Measurements from ENCODE around the gene CDIP1. TPM values are rescaled to one million over a fixed set of nuclear protein-coding genes. Genes with fewer than 3 reads are reported as not detected.

CDIP1 gene
- total RNA-seq, 3 donors from 2014 or later, result 9.1 to 9.9 (median 9.5) TPM

- TF ChIP-seq POLR2AphosphoS5 (IDR thresholded peaks at IDR 0.05) (no peak), CTCF (IDR thresholded peaks at IDR 0.05) (no peak), POLR2A (IDR thresholded peaks at IDR 0.05) (no peak)
- intact Hi-C loops (cut with DNase I; ENCODE audit: low total_unique reads), result no loop called here
- no peak overlapping the region for H3K4me3 ChIP-seq
- no peaks in the 10 kb centered on the region for H3K4me1 ChIP-seq
- H3K9me3 ChIP-seq, result no peaks in the 10 kb centered on the region
- no peak for DNase-seq (ENCODE audit: low spot score in 2 of 2)
- H3K27me3 ChIP-seq, result no peaks in the 10 kb centered on the region
- no peak overlapping the region for H3K27ac ChIP-seq
- H3K36me3 ChIP-seq, result no peaks in the 10 kb centered on the region
These were observed 31.5 kb upstream of the CDIP1 start for GRCh38 chr16:4570086-4570485.

- Histone ChIP-seq H3K27ac (no peak overlapping the region), H3K9me3 (no peaks in the 10 kb centered on the region), H3K4me1 (no peaks in the 10 kb centered on the region), H3K36me3 (no peaks in the 10 kb centered on the region), H3K4me3 (no peak overlapping the region), H3K27me3 (no peaks in the 10 kb centered on the region)
- TF ChIP-seq POLR2AphosphoS5 (IDR thresholded peaks at IDR 0.05) (no peak), POLR2A (IDR thresholded peaks at IDR 0.05) (no peak), CTCF (IDR thresholded peaks at IDR 0.05) (no peak)
- no peak for DNase-seq (ENCODE audit: low spot score in 2 of 2)
- intact Hi-C loops (cut with DNase I; ENCODE audit: low total_unique reads), result no loop called here
These were observed 27.6 kb upstream of the CDIP1 start for GRCh38 chr16:4566144-4566543.

- Histone ChIP-seq H3K27ac (no peak overlapping the region), H3K9me3 (no peaks in the 10 kb centered on the region), H3K27me3 (no peaks in the 10 kb centered on the region), H3K36me3 (no peaks in the 10 kb centered on the region), H3K4me3 (no peak overlapping the region), H3K4me1 (no peaks in the 10 kb centered on the region)
- intact Hi-C loops (cut with DNase I; ENCODE audit: low total_unique reads), result no loop called here
- TF ChIP-seq CTCF (IDR thresholded peaks at IDR 0.05), result no peak
- TF ChIP-seq POLR2A (IDR thresholded peaks at IDR 0.05), result no peak
- TF ChIP-seq POLR2AphosphoS5 (IDR thresholded peaks at IDR 0.05), result no peak
- DNase-seq (ENCODE audit: low spot score in 2 of 2), result no peak
These were observed 26.2 kb upstream of the CDIP1 start for GRCh38 chr16:4564661-4565267.

GRCh38 chr16:4561596-4561995 is 23.0 kb upstream of the CDIP1 start:
- intact Hi-C loops (cut with DNase I; ENCODE audit: low total_unique reads), result no loop called here
- H3K9me3 ChIP-seq, result no peaks in the 10 kb centered on the region
- TF ChIP-seq CTCF (IDR thresholded peaks at IDR 0.05), result no peak
- TF ChIP-seq POLR2AphosphoS5 (IDR thresholded peaks at IDR 0.05), result no peak
- TF ChIP-seq POLR2A (IDR thresholded peaks at IDR 0.05), result no peak
- H3K27me3 ChIP-seq, result no peaks in the 10 kb centered on the region
- no peak overlapping the region for H3K4me3 ChIP-seq
- H3K4me1 ChIP-seq, result no peaks in the 10 kb centered on the region
- no peak for DNase-seq (ENCODE audit: low spot score in 2 of 2)
- no peaks in the 10 kb centered on the region for H3K36me3 ChIP-seq
- no peak overlapping the region for H3K27ac ChIP-seq

GRCh38 chr16:4557973-4558372 is 19.4 kb upstream of the CDIP1 start:
- H3K4me1 ChIP-seq, result no peaks in the 10 kb centered on the region
- DNase-seq (ENCODE audit: low spot score in 2 of 2), result no peak
- H3K4me3 ChIP-seq, result no peak overlapping the region
- no peak for TF ChIP-seq POLR2AphosphoS5 (IDR thresholded peaks at IDR 0.05)
- no peak for TF ChIP-seq POLR2A (IDR thresholded peaks at IDR 0.05)
- TF ChIP-seq CTCF (IDR thresholded peaks at IDR 0.05), result no peak
- H3K9me3 ChIP-seq, result no peaks in the 10 kb centered on the region
- intact Hi-C loops (cut with DNase I; ENCODE audit: low total_unique reads), result no loop called here
- H3K27me3 ChIP-seq, result no peaks in the 10 kb centered on the region
- H3K27ac ChIP-seq, result no peak overlapping the region
- no peaks in the 10 kb centered on the region for H3K36me3 ChIP-seq

All from breast epithelium (tissue), 4 donors.